Effector memory CD8-positive, alpha-beta T cell (primary cell): ENCODE measurements around the gene PDCD1.
"Not testable (repeated sequence)": the region's sequence is repeated elsewhere in the genome, so short reads cannot be mapped to it uniquely, and the experiment has no call there.

Source experiments
- ATAC-seq: fragments of 150-1000 bp; cut with Tn5 transposase; replicated peaks from 2 replicates; pipeline ENCODE4 v1.10.0; 2021; ENCODE audit warnings: mild to moderate bottlenecking, moderate library complexity
- DNase-seq, 3 experiments: peaks; one replicate each; pipeline ENCODE4 v3.0.0; 2021
- H3K27ac Mint-ChIP-seq, 2 donors: one replicate each; pipeline ENCODE4 v1.8.0; 2022; ENCODE audit warnings: mild to moderate bottlenecking in 2 of 2, mixed read lengths in 2 of 2, moderate library complexity in 2 of 2
- H3K27me3 Mint-ChIP-seq, 2 donors: one replicate each; pipeline ENCODE4 v1.8.0; 2022; ENCODE audit warnings: mixed read lengths in 2 of 2
- H3K36me3 Mint-ChIP-seq: one replicate; pipeline ENCODE4 v1.8.0; 2022; ENCODE audit warnings: mild to moderate bottlenecking, moderate library complexity, mixed read lengths; ENCODE audit not compliant: insufficient read depth
- H3K4me1 Mint-ChIP-seq, 2 donors: one replicate each; pipeline ENCODE4 v1.8.0; 2022; ENCODE audit warnings: low read depth in 2 of 2, mixed read lengths in 2 of 2
- H3K4me3 Mint-ChIP-seq, 2 donors: one replicate each; pipeline ENCODE4 v1.8.0; 2022; ENCODE audit warnings: mild to moderate bottlenecking in 2 of 2, mixed read lengths in 2 of 2, moderate library complexity in 2 of 2
- H3K9me3 Mint-ChIP-seq, 2 donors: one replicate each; pipeline ENCODE4 v1.8.0; 2022; ENCODE audit warnings: mixed read lengths in 2 of 2
- total RNA-seq, 9 experiments: gene quantifications; one replicate each; lab custom pipeline; 2026; lab: John Stamatoyannopoulos, UW

PDCD1 gene
- 2.0 to 134 (median 41.9) reads per million in 9 experiments for total RNA-seq

DNA sequence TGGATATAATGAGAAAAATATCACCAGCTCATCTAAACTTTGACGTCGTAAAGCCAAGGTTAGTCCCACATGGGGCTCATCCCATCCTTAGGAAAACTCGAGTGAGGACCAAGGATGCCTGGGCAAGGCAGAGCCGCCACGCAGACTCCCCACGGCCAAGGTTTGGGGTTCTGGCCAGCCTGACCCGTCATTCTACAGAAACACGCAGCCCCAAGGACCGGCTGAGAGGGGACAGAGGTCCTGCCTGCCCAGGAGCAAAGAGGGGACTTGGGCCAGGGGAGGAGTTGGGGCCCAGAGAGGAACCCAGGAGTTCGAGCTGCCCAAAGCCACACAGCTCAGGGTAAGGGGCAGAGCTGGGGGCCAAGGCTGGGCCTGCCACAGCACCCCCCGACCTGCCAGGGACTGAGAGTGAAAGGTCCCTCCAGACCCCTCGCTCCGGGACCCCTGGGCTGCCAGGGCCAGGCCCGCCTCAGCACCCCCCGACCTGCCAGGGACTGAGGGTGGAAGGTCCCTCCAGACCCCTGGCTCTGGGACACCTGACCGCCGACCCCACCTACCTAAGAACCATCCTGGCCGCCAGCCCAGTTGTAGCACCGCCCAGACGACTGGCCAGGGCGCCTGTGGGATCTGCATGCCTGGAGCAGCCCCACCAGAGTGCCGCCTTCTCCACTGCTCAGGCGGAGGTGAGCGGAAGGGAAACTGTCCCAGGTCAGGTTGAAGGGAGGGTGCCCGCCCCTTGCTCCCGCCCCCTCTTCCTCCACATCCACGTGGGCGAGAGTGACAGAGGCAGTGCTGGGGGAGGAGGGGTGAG, at the start of gene PDCD1:
TSS of gene PDCD1 (minus strand) at position 689 of the 811 bp plus-strand sequence. CDS start at position 633, 56 bp downstream.
- H3K9me3 Mint-ChIP-seq: no peaks in the 10 kb centered on the region
- H3K27me3 Mint-ChIP-seq: no peaks in the 10 kb centered on the region
- peak; percentile 60 for ATAC-seq
- H3K27ac Mint-ChIP-seq: peak within 1 kb of the TSS; percentile 87 to 93
- H3K36me3 Mint-ChIP-seq: peaks cover 33% of the 10 kb centered on the region
- DNase-seq: no peak
- peaks cover 58 to 63% of the 10 kb centered on the region in 2 donors for H3K4me1 Mint-ChIP-seq
- peak within 1 kb of the TSS; percentile 73 to 93 for H3K4me3 Mint-ChIP-seq

DNA sequence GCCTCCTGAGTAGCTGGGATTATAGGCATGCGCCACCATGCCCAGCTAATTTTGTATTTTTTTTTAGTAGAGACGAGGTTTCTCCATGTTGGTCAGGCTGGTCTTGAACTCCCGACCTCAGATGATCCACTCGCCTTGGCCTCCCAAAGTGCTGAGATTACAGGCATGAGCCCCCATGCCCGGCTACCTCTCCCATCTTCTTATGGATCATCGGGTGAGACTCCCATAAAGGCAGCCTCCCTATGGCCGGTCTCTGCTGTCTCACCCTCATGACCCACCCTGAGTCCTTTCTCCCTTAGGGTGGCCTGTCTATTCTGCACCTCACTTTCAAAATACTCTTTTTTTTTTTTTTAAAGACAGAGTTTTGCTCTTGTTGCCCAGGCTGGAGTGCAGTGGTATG, 49.1 kb upstream of the PDCD1 start:
- DNase-seq, H3K27ac Mint-ChIP-seq, H3K4me3 Mint-ChIP-seq, H3K36me3 Mint-ChIP-seq, H3K4me1 Mint-ChIP-seq, H3K27me3 Mint-ChIP-seq, ATAC-seq, H3K9me3 Mint-ChIP-seq: not testable (repeated sequence)

DNA sequence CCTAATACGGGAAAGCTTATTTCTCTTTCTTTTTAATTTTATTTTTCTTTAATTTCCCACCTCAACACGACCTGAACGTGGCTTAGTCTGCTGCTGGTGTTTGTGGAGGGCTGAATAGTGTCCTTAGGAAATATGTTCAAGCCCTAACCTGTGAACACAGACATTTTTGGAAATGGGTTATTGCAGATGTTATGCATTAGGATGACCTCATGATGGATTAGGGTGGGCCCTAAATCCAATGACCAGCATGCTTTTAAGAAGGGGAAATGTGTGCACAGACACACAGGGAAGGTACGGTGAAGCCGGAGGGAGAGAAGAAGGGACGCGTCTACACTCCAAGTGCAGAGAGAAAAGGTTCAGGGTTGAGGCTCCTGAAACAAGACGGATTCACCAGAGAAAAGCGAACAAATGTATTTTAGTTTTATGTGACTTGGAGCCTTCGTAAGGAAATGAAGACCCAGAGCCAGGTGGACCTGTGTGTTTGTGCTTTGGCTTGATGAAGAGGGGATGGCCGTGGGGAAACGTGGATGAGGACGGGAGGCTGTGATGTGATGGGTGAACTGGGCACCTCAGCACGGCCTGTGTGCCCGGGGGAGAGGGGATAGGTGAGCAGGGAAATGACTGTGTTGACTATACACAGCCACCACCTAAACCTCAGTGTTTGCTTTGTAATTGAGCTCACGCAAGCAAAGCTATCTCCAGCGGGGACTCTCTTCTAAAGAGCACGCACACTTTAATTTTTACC, 48.3 kb upstream of the PDCD1 start:
- H3K36me3 Mint-ChIP-seq: peaks cover 4% of the 10 kb centered on the region
- no peak overlapping the region for H3K4me3 Mint-ChIP-seq
- H3K4me1 Mint-ChIP-seq: peaks cover 3 to 5% of the 10 kb centered on the region in 2 donors
- no peaks in the 10 kb centered on the region for H3K27me3 Mint-ChIP-seq
- H3K27ac Mint-ChIP-seq: no peak overlapping the region
- ATAC-seq (no peak), DNase-seq (no peak)
- no peaks in the 10 kb centered on the region for H3K9me3 Mint-ChIP-seq

DNA sequence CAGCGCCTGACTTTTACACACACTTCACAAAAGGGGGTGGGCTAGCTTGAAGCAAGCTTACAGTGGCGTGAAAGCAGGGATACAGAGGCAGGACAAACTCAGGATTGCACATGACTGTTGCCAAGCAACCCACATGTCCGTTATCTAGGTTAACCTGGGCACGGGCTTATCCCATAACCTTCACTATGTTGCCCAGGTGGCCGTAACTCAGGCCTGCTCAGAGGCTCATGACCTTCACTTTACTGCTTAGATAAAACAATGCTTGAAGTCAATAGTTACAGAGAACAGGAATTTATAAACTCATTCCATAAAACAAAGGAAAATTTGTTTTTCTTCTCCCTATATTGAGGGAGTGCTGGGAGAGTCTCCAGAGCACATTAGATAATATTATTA, 47.7 kb upstream of the PDCD1 start:
- not testable (repeated sequence) for H3K4me3 Mint-ChIP-seq, ATAC-seq, H3K36me3 Mint-ChIP-seq, H3K4me1 Mint-ChIP-seq, DNase-seq, H3K27me3 Mint-ChIP-seq, H3K27ac Mint-ChIP-seq, H3K9me3 Mint-ChIP-seq

GRCh38 chr2:241905716-241906377, 47.2 kb upstream of the PDCD1 start:
- Mint-ChIP-seq H3K27ac (no peak overlapping the region), H3K36me3 (peaks cover 3% of the 10 kb centered on the region), H3K9me3 (no peaks in the 10 kb centered on the region), H3K27me3 (no peaks in the 10 kb centered on the region), H3K4me1 (peaks cover 3 to 5% of the 10 kb centered on the region in 2 donors), H3K4me3 (no peak overlapping the region)
- DNase-seq (no peak), ATAC-seq (no peak)

- Mint-ChIP-seq H3K36me3 (peaks cover 2% of the 10 kb centered on the region), H3K27me3 (no peaks in the 10 kb centered on the region), H3K27ac (no peak overlapping the region), H3K4me3 (no peak overlapping the region), H3K9me3 (no peaks in the 10 kb centered on the region), H3K4me1 (peaks cover 3 to 5% of the 10 kb centered on the region in 2 donors)
- DNase-seq: no peak
- no peak for ATAC-seq
Measured at GRCh38 chr2:241904791-241905710, 46.4 kb upstream of the PDCD1 start.

DNA sequence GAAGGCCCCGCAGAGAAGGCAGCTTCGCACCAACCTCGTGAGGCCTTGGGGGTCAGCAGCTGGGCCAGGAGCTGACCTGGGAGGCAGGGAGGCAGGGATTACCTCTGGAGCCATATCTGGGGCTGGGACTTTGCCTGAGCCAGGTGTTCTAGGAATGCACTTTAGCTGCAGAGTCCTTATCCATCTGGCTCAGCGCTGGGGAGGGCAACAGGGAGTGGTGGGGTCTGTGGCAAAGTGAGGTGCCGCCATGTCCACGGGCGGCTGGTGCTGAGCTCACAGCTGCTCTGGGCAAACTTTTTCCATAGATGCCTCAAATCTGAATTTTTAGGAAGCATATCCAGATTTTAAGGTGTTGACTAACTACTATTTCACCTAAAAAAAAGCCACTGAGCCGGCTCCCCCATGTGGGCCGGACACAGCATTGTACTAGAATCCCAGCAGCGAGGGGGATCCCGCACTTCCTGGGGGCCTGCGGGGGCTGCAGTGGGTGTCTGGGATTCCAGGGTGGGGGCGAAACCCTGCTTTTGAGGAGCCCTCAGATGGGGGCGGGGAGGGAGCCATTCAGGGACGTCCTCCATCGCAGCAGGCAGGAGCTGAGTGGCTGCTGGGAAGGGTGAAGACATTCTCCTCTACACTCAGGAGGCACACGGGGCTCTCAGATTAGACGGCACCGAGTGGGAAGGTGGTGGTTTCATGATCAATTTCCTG, 45.5 kb upstream of the PDCD1 start:
- no peak overlapping the region for H3K27ac Mint-ChIP-seq
- no peaks in the 10 kb centered on the region for H3K9me3 Mint-ChIP-seq

DNA sequence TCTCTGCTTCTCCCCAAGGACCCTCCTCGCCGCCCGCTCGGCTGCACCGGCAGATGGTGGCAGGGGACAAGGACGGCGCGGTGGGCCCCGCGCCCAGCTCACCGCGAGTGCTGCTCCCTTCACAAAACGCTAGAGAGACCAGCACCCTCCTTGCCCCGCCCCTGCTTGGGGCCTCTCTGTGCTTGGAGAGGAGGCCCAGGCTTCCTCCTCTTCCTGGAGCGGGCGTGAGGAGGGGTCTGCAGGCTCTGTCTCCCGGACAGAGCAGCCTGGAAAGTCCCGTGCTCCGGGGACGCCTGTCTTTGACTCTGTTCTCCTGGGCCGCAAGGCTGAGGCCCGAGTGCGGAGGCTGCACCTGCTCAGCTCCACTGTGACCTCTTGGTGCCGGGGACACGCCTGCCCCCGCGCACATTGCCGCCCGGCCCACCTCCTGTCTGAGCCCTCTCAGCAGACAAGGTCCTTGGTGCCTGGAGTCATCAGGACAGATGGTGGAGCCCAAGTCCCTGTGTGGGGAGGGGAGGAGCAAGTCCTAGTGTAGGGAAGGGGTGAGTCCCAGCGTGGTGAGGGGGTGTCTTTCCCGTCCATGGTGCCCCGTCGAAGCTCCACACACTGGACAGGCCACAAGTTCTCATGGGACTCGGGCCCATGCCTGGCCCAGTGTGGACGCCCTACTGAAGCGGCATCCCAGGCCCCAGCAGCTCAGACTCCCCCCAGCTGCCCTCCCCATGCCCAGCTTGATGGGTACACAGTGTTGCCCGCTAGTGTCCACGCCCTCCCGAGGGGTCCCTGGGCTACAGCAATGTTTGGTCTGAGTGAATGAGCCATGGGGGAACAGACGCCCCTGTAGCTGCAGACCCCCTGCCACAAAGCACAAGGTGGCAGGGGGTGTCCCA, 44.7 kb upstream of the PDCD1 start:
- no peak overlapping the region for H3K27ac Mint-ChIP-seq
- ATAC-seq (no peak), DNase-seq (no peak)
- H3K27me3 Mint-ChIP-seq: no peaks in the 10 kb centered on the region
- no peak overlapping the region for H3K4me3 Mint-ChIP-seq
- no peaks in the 10 kb centered on the region for H3K9me3 Mint-ChIP-seq
- peaks cover 2% of the 10 kb centered on the region for H3K36me3 Mint-ChIP-seq
- H3K4me1 Mint-ChIP-seq: peaks cover 3 to 5% of the 10 kb centered on the region in 2 donors

More for the DNA sequence above, 45.5 kb upstream of the PDCD1 start:
- DNase-seq: no peak
- peaks cover 2% of the 10 kb centered on the region for H3K36me3 Mint-ChIP-seq
- peaks cover 3 to 5% of the 10 kb centered on the region in 2 donors for H3K4me1 Mint-ChIP-seq
- no peak for ATAC-seq
- no peak overlapping the region for H3K4me3 Mint-ChIP-seq
- H3K27me3 Mint-ChIP-seq: no peaks in the 10 kb centered on the region

DNA sequence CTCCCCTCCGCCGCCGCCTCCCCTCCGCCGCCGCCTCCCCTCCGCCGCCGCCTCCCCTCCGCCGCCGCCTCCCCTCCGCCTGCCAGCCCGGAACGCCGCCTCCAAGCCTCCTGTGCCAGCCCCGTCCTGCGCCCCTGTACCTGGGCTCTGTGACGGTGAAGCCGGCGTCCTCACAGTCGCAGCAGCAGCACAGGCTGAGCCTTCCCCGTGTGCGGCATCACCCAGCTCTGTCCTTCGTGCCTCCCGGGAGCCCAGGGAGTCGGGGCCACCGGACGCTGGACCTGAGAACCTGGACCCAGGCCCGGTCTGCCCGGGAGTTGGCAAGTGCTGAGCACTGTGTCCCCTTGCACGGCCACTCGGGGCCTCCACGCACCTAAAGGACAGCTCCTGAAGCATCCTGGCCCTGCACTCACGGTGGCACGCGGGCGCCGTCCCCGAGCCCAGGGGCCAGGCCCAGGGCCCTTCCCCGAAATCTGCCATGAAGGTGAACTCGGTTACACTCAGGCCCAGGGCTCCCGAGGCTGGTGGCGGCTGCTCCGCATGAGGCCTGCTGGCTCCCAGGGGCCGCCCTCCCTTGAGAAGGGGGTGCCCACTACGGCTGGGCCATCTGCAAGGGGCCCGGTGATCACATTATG, 43.8 kb upstream of the PDCD1 start:
- DNase-seq (no peak), ATAC-seq (no peak)
- no peak overlapping the region for H3K4me3 Mint-ChIP-seq
- H3K27me3 Mint-ChIP-seq: no peaks in the 10 kb centered on the region
- no peaks in the 10 kb centered on the region for H3K9me3 Mint-ChIP-seq
- H3K4me1 Mint-ChIP-seq: peaks cover 3 to 5% of the 10 kb centered on the region in 2 donors
- no peak overlapping the region for H3K27ac Mint-ChIP-seq
- H3K36me3 Mint-ChIP-seq: peaks cover 9% of the 10 kb centered on the region

- no peak for ATAC-seq
- no peaks in the 10 kb centered on the region for H3K9me3 Mint-ChIP-seq
- no peaks in the 10 kb centered on the region for H3K27me3 Mint-ChIP-seq
- H3K4me3 Mint-ChIP-seq: no peak overlapping the region
- H3K36me3 Mint-ChIP-seq: peaks cover 16% of the 10 kb centered on the region
- H3K4me1 Mint-ChIP-seq: peaks cover 0 to 5% of the 10 kb centered on the region in 2 donors
- no peak for DNase-seq
- no peak overlapping the region for H3K27ac Mint-ChIP-seq
Measured at GRCh38 chr2:241901500-241902351, 43.0 kb upstream of the PDCD1 start.

GRCh38 chr2:241901018-241901380, 42.3 kb upstream of the PDCD1 start:
- Mint-ChIP-seq H3K27ac (no peak overlapping the region), H3K27me3 (no peaks in the 10 kb centered on the region), H3K4me3 (no peak overlapping the region), H3K4me1 (peaks cover 0 to 6% of the 10 kb centered on the region in 2 donors), H3K36me3 (peaks cover 22% of the 10 kb centered on the region), H3K9me3 (no peaks in the 10 kb centered on the region)
- DNase-seq: no peak
- ATAC-seq: no peak
